ENCODE measurements around the gene UNC119. TPM values are rescaled to one million over a fixed set of nuclear protein-coding genes. Genes with fewer than 3 reads are reported as not detected.

Gene UNC119
- total and polyA plus RNA-seq, 2 of the 13 experiments (the other 11 are each of a cell fraction or from before 2014, with no cell fraction given): 10.4 to 63.1 TPM

DNA sequence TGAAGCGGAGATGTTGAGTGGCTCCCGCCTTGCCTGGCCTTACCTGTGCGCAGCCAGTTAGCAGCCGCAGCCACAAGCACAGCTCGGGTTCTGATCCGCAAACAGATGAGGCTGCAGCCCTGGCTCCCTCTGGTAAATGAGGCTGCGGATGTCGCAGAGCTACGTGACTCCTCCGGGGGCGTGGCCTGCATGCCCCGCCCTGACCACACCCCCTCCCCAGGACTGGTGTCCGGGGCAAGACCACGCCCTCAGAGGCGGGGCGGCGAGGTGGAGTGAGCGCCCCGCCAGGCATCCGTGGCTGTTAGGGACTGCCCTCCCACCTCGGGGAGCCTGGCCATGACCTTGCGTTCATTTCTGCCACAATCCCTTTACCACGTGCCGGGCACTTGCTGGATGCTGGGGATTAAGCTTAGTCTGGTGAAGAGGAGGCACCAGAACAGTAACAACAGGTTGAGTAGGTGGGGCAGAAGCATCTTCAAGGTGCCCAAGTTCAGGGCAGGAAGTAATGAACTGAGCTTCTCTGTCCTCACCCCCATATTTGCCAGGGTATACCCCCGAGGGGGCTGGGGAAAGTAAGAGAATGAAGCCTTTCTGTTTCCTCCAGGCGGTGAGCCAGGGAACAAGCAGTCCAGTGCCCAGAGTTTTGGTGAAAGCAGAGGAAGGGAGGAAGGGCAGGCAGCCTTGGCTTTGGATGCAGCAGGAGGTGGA, 24.5 kb upstream of the UNC119 start, which contains the start of gene ALDOC (continued):
- TF ChIP-seq ZBTB43 (CRISPR knock-in tag; conservative IDR thresholded peaks at IDR 0.05): peak; percentile 64; the same call in 1 of the 2 replicates
- TF ChIP-seq MED8 (CRISPR knock-in tag; IDR thresholded peaks at IDR 0.05; ENCODE audit: insufficient replicate concordance): no peak
- no peak for TF ChIP-seq MEIS2 (CRISPR knock-in tag; IDR thresholded peaks at IDR 0.05)
- TF ChIP-seq ZNF672 (CRISPR knock-in tag; IDR thresholded peaks at IDR 0.05): no peak
- no peak for TF ChIP-seq U2AF2 (IDR thresholded peaks at IDR 0.05; ENCODE audit: low read depth, low read length)
- no peak for TF ChIP-seq ZHX2 (IDR thresholded peaks at IDR 0.05; ENCODE audit: low read depth)
- no peak for TF ChIP-seq ZHX2 (CRISPR knock-in tag; IDR thresholded peaks at IDR 0.05; ENCODE audit: borderline replicate concordance)
- TF ChIP-seq AGO2 (optimal IDR thresholded peaks at IDR 0.05; ENCODE audit: low read depth, low read length): peak; percentile 70
- TF ChIP-seq ATM (IDR thresholded peaks at IDR 0.05; ENCODE audit: borderline replicate concordance): no peak
- TF ChIP-seq NR2F2 (IDR thresholded peaks at IDR 0.05; ENCODE audit: borderline replicate concordance, low read depth): no peak
- no peak for TF ChIP-seq GTF3A (CRISPR knock-in tag; conservative IDR thresholded peaks at IDR 0.05)
- no peak for TF ChIP-seq CBX5 (CRISPR knock-in tag; IDR thresholded peaks at IDR 0.05; ENCODE audit: borderline replicate concordance)
- no peak for TF ChIP-seq ZNF503 (CRISPR knock-in tag; IDR thresholded peaks at IDR 0.05)
- no peak for TF ChIP-seq SMAD9 (CRISPR knock-in tag; IDR thresholded peaks at IDR 0.05)
- no peak for TF ChIP-seq SNAPC2 (CRISPR knock-in tag; IDR thresholded peaks at IDR 0.05)
- no peak for TF ChIP-seq ZNF251 (CRISPR knock-in tag; IDR thresholded peaks at IDR 0.05)
- no peak for TF ChIP-seq ZNF317 (CRISPR knock-in tag; IDR thresholded peaks at IDR 0.05)
- no peak for TF ChIP-seq MED13 (CRISPR knock-in tag; IDR thresholded peaks at IDR 0.05)
- TF ChIP-seq U2AF1 (optimal IDR thresholded peaks at IDR 0.05; ENCODE audit: low read depth, low read length): no peak
